ENCODE data around the gene WASL.
"Not testable (repeated sequence)": the region's sequence is repeated elsewhere in the genome, so short reads cannot be mapped to it uniquely, and the experiment has no call there.

The WASL gene

GRCh38 chr7:123748734-123749536, at the start of gene WASL:
Gene WASL, minus strand, starts transcription at chr7:123749003. Its CDS starts 269 bp downstream, at chr7:123748734.
- peak; percentile 78 to 83 (median 83) for DNase-seq (ENCODE audit: low read depth in 2 of 3, low spot score in 1 of 3)

- peak in 1 of 3 donors; percentile 5 for DNase-seq (ENCODE audit: low read depth in 2 of 3, low spot score in 1 of 3)
Observed at GRCh38 chr7:123797673-123798531, 49.1 kb upstream of the WASL start.

GRCh38 chr7:123796568-123796967, 47.8 kb upstream of the WASL start:
- DNase-seq (ENCODE audit: low read depth in 2 of 3, low spot score in 1 of 3), result no peak

- no peak for DNase-seq (ENCODE audit: low read depth in 2 of 3, low spot score in 1 of 3)
Observed at GRCh38 chr7:123795917-123796316, 47.1 kb upstream of the WASL start.

GRCh38 chr7:123795116-123795515, 46.3 kb upstream of the WASL start:
- not testable (repeated sequence) for DNase-seq (ENCODE audit: low read depth in 2 of 3, low spot score in 1 of 3)

GRCh38 chr7:123792547-123792946, 43.7 kb upstream of the WASL start:
- no peak for DNase-seq (ENCODE audit: low read depth in 2 of 3, low spot score in 1 of 3)

- no peak for DNase-seq (ENCODE audit: low read depth in 2 of 3, low spot score in 1 of 3)
Observed at GRCh38 chr7:123791001-123791400, 42.2 kb upstream of the WASL start.

GRCh38 chr7:123789817-123790216, 41.0 kb upstream of the WASL start:
- DNase-seq (ENCODE audit: low read depth in 2 of 3, low spot score in 1 of 3), result no peak

- DNase-seq (ENCODE audit: low read depth in 2 of 3, low spot score in 1 of 3), result no peak
Observed at GRCh38 chr7:123789206-123789784, 40.5 kb upstream of the WASL start.

- no peak for DNase-seq (ENCODE audit: low read depth in 2 of 3, low spot score in 1 of 3)
Observed at GRCh38 chr7:123788584-123788983, 39.8 kb upstream of the WASL start.

- DNase-seq (ENCODE audit: low read depth in 2 of 3, low spot score in 1 of 3), result no peak
Observed at GRCh38 chr7:123787220-123788007, 38.6 kb upstream of the WASL start.

- DNase-seq (ENCODE audit: low read depth in 2 of 3, low spot score in 1 of 3), result no peak
Observed at GRCh38 chr7:123784263-123784662, 35.5 kb upstream of the WASL start.

- DNase-seq (ENCODE audit: low read depth in 2 of 3, low spot score in 1 of 3), result no peak
Observed at GRCh38 chr7:123783820-123784219, 35.0 kb upstream of the WASL start.

- DNase-seq (ENCODE audit: low read depth in 2 of 3, low spot score in 1 of 3), result no peak
Observed at GRCh38 chr7:123782071-123782798, 33.4 kb upstream of the WASL start.

- DNase-seq (ENCODE audit: low read depth in 2 of 3, low spot score in 1 of 3), result not testable (repeated sequence)
Observed at GRCh38 chr7:123780472-123780871, 31.7 kb upstream of the WASL start.

GRCh38 chr7:123774496-123774895, 25.7 kb upstream of the WASL start:
- no peak for DNase-seq (ENCODE audit: low read depth in 2 of 3, low spot score in 1 of 3)

- no peak for DNase-seq (ENCODE audit: low read depth in 2 of 3, low spot score in 1 of 3)
Observed at GRCh38 chr7:123773481-123773880, 24.7 kb upstream of the WASL start.

- DNase-seq (ENCODE audit: low read depth in 2 of 3, low spot score in 1 of 3), result no peak
Observed at GRCh38 chr7:123772652-123773051, 23.8 kb upstream of the WASL start.

- no peak for DNase-seq (ENCODE audit: low read depth in 2 of 3, low spot score in 1 of 3)
Observed at GRCh38 chr7:123771846-123772245, 23.0 kb upstream of the WASL start.

- no peak for DNase-seq (ENCODE audit: low read depth in 2 of 3, low spot score in 1 of 3)
Observed at GRCh38 chr7:123771256-123771655, 22.5 kb upstream of the WASL start.
